Embryonic facial prominence (tissue), 1 donor: ENCODE data around the gene SPAG16.
"Not testable (repeated sequence)": the region's sequence is repeated elsewhere in the genome, so short reads cannot be mapped to it uniquely, and the experiment has no call there.

Experiments
- DNase-seq: peaks from one replicate; pipeline ENCODE4 v3.0.0-alpha.2; 2016; ENCODE audit errors: extremely low spot score

SPAG16 gene

DNA sequence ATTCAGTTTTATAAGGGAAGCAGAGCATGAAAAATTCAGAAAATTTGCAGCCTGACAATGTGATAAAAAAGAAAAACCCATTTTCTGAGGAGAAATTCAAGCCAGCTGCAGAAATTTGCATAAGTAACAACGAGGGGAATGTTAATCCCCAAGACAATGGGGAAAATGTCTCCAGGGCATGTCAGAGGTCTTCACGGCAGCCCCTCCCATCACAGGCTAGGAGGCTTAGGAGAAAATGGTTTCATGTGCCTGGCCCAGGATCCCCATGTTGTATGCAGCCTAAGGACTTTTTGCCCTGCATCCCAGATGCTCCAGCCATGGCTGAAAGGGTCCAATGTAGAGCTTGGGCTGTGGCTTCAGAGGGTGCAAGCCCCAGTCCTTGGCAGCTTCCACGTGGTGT lies 714.7 kb downstream of the SPAG16 start:
- DNase-seq, result not testable (repeated sequence)

- DNase-seq, result no peak
Measured at GRCh38 chr2:214004463-214004862, 720.2 kb downstream of the SPAG16 start.

- DNase-seq, result no peak
Measured at GRCh38 chr2:214005337-214005736, 721.1 kb downstream of the SPAG16 start.

- DNase-seq, result no peak
Measured at GRCh38 chr2:214006601-214007000, 722.3 kb downstream of the SPAG16 start.

DNA sequence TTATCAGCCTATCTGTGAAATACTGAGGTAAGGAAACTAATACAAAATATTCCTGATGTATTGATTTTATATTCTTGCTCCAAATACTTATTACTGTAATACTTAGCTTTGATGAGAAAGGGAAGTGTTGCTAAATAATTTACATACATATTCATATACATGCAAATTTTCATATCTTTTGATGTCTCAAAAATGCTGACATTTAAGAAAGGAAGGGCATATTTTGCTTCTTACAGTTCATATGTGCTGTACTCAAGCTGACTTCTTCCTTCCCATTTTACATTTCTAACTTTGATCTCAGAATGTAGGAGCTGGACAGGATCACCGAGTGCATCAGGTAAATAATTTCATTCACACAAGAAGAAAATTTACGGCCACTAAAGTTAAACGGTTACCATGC lies 727.4 kb downstream of the SPAG16 start:
- DNase-seq, result no peak

- no peak for DNase-seq
Measured at GRCh38 chr2:214014551-214015220, 730.4 kb downstream of the SPAG16 start.

DNA sequence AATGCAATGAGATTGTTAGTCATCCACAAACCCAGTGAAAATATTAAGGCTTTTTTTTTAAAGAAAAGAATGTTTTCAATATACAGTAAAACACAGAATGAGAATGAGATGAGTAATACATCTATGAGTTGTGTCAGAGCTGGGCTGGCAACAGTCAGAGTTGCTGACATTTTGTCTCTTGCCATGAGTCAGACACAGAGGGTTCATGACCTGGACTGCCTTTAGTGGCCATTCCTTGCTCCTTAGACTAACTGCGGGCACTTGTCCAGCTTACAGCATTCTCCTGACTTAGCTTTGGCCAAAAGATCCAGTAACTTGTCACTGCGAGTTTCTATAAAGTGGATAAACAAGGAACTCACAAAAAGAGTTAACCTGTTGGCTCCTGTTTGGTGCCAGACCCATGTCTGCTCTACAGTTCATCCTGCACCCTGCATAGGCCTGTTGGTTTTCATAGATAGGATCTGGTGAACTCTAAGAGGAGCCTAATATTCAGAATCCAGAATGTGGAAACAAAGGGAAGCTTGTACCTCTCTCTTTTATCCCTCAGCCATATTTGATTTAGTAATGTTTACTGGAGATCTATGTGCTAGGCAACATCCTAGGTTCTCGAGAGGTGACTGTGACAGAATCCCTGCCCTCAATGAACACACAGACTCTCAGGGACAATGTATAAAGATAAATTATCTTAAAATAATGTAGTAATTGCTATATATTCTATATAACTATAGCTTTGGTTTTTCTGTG lies 735.1 kb downstream of the SPAG16 start:
- no peak for DNase-seq

GRCh38 chr2:214019973-214020345 lies 735.7 kb downstream of the SPAG16 start:
- no peak for DNase-seq

DNA sequence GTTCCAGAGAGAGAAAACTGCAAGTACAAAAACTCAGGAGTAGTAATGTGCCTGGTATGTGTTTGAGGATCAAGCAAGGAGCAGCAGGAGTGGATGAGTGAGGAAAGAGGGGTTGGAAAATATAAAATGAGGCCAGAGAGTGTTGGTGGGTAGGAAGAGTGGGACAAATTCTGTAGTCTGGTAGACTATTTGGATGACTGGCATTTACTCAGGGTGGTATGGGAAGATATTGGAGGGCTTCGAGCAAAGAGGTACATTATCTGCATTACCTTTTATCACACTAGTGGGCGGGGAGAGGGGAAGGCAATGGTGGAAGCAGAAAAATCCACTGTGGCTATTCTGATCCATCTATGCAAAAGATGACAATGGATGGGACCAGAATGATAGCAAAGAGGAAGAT lies 744.9 kb downstream of the SPAG16 start:
- DNase-seq, result no peak

GRCh38 chr2:214031566-214031965 lies 747.3 kb downstream of the SPAG16 start:
- DNase-seq, result no peak

DNA sequence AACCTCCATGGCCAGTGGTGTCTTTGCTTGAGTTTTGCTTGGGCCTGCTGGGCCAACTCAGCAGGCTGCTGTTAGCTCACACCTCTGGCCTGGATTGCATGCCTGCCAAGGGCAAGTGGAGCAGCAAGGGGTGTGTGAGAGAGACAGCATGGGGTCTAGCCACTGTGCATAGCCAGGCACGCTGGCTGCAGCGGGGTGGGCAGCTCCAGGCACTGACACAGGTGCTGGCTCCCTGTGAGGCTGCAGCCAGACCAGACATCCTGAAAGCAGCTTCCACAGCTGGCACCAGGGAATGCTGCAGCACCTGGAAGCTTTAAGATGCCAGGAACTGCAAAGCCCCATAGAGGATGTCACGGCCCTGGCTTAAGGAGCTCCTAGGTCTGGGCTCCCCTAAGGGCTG lies 750.2 kb downstream of the SPAG16 start:
- no peak for DNase-seq

DNA sequence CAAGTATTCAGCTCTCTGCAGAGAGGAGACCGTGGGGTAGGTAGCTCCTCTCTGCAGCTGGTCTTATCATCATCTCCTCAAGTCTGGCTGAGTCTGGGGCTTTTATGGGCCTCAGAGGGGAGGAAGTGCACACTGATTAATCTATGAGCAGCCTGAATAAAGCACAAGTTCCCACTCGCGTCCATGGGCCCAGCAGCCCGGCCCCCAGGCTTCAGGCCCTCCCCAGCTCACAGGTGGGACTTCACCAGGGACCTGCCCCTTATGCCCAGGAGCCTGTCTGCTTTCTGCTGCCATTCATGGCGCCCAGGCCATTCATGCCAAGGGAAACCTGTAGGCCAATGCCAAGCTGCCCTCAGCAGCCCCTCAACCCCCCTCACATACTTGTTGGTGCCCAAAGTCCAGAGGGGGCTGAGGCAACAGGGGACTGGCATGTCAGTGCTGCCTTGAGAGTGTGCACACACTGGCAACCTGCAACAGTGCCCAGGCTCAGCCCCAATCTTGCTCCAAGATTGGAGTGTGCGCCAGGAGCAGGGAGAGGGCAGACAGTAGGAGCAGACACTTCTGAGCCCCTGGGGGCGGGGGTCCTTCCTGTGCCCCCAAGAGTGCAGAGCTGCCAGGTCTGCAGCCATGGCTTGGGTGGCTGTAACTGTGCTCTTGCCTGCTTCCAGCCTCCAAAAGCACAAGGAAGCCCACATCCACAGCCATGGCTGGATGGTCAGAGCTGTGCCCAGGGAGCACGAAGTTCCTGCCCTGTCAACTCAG lies 751.0 kb downstream of the SPAG16 start:
- no peak for DNase-seq

DNA sequence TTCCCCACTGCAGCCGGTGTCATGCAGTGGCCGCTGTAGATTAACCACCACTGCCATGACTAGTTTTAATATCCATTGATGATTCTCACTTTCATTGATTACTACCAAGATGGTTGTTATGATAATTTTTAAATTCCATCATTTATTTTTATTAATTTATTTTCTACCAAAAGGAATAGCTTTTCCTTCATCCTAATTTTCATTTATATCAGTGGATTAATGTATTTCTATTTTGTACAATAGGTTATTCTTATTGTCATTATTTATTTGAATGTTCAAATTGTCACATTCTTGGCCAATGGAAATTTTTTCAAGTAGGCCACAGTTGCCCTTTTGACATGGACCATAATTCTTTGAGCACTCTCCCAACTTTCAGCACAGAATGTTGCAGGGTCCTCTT lies 751.7 kb downstream of the SPAG16 start:
- no peak for DNase-seq

DNA sequence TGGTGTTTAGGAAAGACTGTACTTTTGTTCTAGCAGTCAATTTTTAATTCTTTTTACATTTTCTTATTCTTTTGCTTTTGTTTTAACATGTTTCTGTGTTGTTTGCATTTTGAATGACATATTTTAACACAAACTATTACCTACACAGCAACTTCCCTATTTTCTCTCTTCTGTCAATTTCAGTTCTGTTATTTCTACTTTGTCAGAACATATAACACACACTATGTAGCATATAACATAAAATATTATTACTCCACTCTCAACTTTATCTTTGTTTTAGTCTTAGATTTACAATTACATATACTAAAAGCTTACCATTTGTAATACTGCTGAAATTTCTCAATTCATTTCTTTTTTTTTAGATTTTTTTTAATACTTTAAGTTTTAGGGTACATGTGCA lies 753.9 kb downstream of the SPAG16 start:
- no peak for DNase-seq

DNA sequence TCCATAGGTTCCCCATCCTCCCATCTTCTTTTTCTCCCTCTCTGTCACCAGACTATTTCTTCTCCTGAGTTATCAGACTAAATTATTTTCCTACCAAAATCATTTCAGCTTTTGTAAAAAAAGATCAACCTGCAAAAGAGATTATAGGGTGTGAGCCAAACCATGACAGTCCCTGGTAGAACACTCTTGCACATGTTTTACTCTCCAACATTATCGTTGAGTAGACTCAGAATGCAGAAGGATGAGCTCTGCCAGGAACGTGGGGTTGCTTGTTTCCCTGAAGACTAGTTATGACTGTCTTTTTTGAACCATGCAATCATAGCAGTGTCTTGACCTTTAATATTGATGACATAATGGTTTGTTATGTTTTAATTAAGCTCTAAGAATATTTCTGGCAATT lies 766.5 kb downstream of the SPAG16 start:
- DNase-seq, result no peak

- no peak for DNase-seq
Measured at GRCh38 chr2:214051585-214051984, 767.3 kb downstream of the SPAG16 start.

DNA sequence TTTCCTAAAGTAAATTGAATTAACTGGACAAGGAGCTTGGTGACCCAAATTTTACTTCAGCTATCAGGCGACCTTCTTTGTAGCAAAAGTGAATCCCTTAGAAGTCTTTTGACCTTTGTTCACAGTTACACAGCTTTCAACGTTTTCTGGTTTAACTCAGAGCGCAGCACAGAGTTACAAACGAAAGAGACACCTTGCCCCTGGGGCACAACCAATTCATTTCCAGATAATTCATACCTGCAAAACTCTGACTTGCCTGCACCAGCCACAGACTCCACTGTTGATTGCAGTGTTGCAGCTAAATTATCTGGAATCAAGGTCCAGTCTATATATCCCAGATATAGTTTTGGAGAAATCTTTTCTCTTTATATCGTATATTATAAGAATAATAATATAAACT lies 768.0 kb downstream of the SPAG16 start:
- no peak for DNase-seq

DNA sequence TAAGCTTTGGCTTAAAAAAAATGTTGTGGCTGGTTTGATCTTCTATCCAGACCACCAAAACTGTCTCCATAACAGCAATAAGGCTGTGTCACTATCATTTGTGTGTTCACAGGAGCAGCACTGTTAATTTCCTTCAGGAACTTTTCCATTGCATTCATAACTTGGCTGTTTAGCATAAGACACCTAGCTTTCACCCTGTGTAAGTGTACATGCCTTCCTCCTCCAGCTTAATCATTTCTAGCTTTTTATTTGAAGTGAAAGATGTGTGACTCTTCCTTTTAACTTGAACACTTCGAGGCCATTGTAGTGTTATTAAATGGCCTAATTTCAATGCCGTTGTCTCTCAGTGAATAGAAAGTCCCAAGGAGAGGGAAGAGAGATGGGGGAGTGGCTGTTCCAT lies 773.7 kb downstream of the SPAG16 start:
- no peak for DNase-seq

DNA sequence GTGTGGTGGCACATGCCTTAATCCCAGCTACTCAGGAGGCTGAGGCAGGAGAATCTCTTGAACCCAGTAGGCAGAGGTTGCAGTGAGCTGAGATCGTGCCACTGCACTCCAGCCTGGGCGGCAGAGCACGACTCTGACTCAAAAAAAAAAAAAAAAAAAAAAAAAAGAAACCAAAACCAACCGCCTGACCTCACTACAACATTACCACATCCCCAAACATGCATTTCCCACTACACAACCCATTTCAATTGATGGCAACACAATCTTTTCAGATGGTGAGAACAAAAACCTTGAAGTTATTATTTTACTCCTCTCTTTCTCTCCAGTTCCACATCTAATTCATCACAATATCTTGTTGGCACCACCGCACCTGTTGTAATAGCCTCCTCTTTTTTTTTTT lies 778.0 kb downstream of the SPAG16 start:
- not testable (repeated sequence) for DNase-seq

GRCh38 chr2:214064471-214064870 lies 780.2 kb downstream of the SPAG16 start:
- no peak for DNase-seq

DNA sequence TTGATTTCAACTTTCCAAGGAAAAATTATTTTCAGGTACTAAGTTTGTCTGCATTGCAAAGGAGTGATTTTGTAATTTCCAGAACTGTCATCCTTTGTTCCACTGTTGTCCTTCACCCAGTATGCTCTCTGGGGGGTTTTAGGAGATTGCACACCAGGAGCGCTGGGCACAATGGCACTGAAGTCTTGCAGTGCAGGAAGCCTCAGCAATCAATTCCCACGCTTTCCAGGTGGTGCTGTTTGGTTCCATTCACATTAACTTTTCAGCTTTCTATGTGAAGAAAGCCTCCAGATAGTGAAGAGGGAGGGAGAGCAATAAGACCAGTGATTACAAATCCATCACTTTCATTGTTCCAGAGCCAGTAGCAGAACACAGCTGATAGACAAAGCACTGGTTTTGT lies 782.6 kb downstream of the SPAG16 start:
- DNase-seq, result no peak

- no peak for DNase-seq
Measured at GRCh38 chr2:214069254-214069653, 785.0 kb downstream of the SPAG16 start.

DNA sequence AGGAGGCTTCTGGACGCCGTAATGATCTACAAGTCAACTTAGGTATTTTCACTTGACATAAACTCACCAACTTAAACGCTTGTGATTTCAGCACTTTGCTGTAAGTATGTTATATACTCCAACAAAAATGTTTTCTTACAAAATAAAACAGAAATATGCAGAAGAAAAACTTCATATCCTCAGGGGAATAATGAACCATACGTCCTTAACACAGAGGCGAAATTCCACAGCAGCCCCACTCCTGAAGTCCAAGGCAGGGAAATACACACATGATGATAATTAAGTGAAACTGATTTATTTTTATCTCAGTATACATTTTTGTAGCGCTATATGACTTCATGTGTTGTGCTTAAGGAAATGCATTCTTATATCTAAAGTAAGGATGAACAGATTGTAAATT lies 791.2 kb downstream of the SPAG16 start:
- no peak for DNase-seq
